ENCODE results near the gene CNN1. TPM values are rescaled to one million over a fixed set of nuclear protein-coding genes. Genes with fewer than 3 reads are reported as not detected.

Gene CNN1
- total and polyA plus RNA-seq, 2 of the 8 experiments (the other 6 are each of a cell fraction or from before 2014, with no cell fraction given), result 29.8 to 50.8 TPM

GRCh38 chr19:11556634-11557420 is 18.2 kb downstream of the CNN1 start:
- no peak overlapping the region for H2BK120ac ChIP-seq (replicated peaks; ENCODE audit: low read depth, low read length)
- TF ChIP-seq SIN3A (conservative IDR thresholded peaks at IDR 0.05 in 1 of 2, IDR thresholded peaks at IDR 0.05 in 1 of 2; ENCODE audit: low read depth in 1 of 2, low read length in 2 of 2), result no peak
- TF ChIP-seq MAX (IDR thresholded peaks at IDR 0.05), result no peak
- no peak for TF ChIP-seq CREB1 (IDR thresholded peaks at IDR 0.05)
- TF ChIP-seq ZNF274 (IDR thresholded peaks at IDR 0.05; ENCODE audit: borderline replicate concordance, extremely low read depth, low read length), result no peak
- TF ChIP-seq RNF2 (IDR thresholded peaks at IDR 0.05; ENCODE audit: borderline replicate concordance, low read depth, low read length, missing control alignments, poor library complexity, severe bottlenecking), result no peak
- TF ChIP-seq GTF2F1 (IDR thresholded peaks at IDR 0.05; ENCODE audit: borderline replicate concordance, low read depth, low read length), result no peak
- TF ChIP-seq ATF2 (IDR thresholded peaks at IDR 0.05; ENCODE audit: low read length), result no peak
- DNase-seq (ENCODE audit: low read depth in 1 of 2, low spot score in 2 of 2), result no peak
- H3K4ac ChIP-seq (replicated peaks; ENCODE audit: insufficient read length, low read depth, low read length), result no peak overlapping the region
- no peak overlapping the region for H2AFZ ChIP-seq (ENCODE audit: low read length)
- no peak overlapping the region for H2AK5ac ChIP-seq (ENCODE audit: low read depth, low read length)
- H2BK15ac ChIP-seq (ENCODE audit: low read length), result no peak overlapping the region
- peak overlapping the region in 1 of 4 experiments; percentile 42; a peak in 1 of 7 replicates for H3K9ac ChIP-seq (replicated peaks in 1 of 4; ENCODE audit: extremely low read depth in 1 of 4, low read depth in 3 of 4, low read length in 3 of 4)
- no peak overlapping the region for H4K91ac ChIP-seq (replicated peaks; ENCODE audit: insufficient read length, low read length)
- no peak overlapping the region for H3K27ac ChIP-seq (ENCODE audit: low read depth, low read length)
- H3K4me1 ChIP-seq (replicated peaks in 1 of 4; ENCODE audit: control insufficient read depth in 3 of 4, insufficient read depth in 4 of 4, low read length in 3 of 4), result peaks cover 0 to 6% (median 0%) of the 10 kb centered on the region in 4 experiments; a peak in 4 of 7 replicates
- no peak overlapping the region; a peak in 1 of 4 replicates for H3K4me2 ChIP-seq (ENCODE audit: insufficient read depth in 1 of 2, low read depth in 2 of 2, low read length in 2 of 2)
- no peaks in the 10 kb centered on the region for H3K27me3 ChIP-seq (replicated peaks in 1 of 4; ENCODE audit: control insufficient read depth in 3 of 4, extremely low read depth in 1 of 4, insufficient read depth in 3 of 4, low read length in 3 of 4)
- peaks cover 14% of the 10 kb centered on the region for H3K79me1 ChIP-seq (ENCODE audit: low read depth, low read length)
- no peak overlapping the region for H3K14ac ChIP-seq (ENCODE audit: insufficient read length)
- peaks cover 0 to 19% (median 12%) of the 10 kb centered on the region in 4 experiments; a peak in 5 of 8 replicates for H3K36me3 ChIP-seq (ENCODE audit: control insufficient read depth in 2 of 4, insufficient read depth in 4 of 4, low read length in 3 of 4)
- peaks cover 7% of the 10 kb centered on the region; the same call in 1 of the 2 replicates for H3K23me2 ChIP-seq (ENCODE audit: low read depth, low read length)
- H3K79me2 ChIP-seq (ENCODE audit: control insufficient read depth in 1 of 2, insufficient read depth in 2 of 2, low read length in 2 of 2), result peaks cover 4 to 33% of the 10 kb centered on the region in 2 experiments; a peak in 3 of 4 replicates
- WGBS, 2 experiments (ENCODE audit: extremely low coverage in 1 of 2, insufficient coverage in 1 of 2, insufficient read length in 1 of 2, insufficient replicate concordance in 2 of 2, low coverage in 1 of 2, low lambda C conversion rate in 2 of 2, missing lambda C conversion rate in 1 of 2), result 93% methylated on average over 4 of the region's 4 CpGs; no CpG with 5 or more reads in 1 of the 2 experiments
- H3K9me3 ChIP-seq (ENCODE audit: insufficient read depth in 2 of 2, low read depth in 1 of 2, low read length in 1 of 2), result no peaks in the 10 kb centered on the region
- H4K5ac ChIP-seq (ENCODE audit: insufficient read length, low read depth, low read length), result no peak overlapping the region
- ChIA-PET POLR2A (ENCODE audit: partially characterized antibody) (interaction anchor here (1.0 to 1.8 kb wide), 2 partner anchors 16 to 22 kb away, joined by 3 to 4 read pairs; no protein-coding TSS in a partner anchor), CTCF (ENCODE audit: partially characterized antibody) (interaction anchor here (0.9 to 2.3 kb wide), 3 partner anchors 13 to 115 kb away, joined by 3 to 8 read pairs (median 3); no protein-coding TSS in a partner anchor)
- no peak overlapping the region for H3K4me3 ChIP-seq (ENCODE audit: extremely low read depth in 1 of 4, insufficient read depth in 2 of 4, low read depth in 3 of 4, low read length in 4 of 4)
- no peak overlapping the region for H2BK20ac ChIP-seq (ENCODE audit: low read length)
- no peak overlapping the region for H3K18ac ChIP-seq (ENCODE audit: extremely low read depth, low read length)
- H2BK5ac ChIP-seq (ENCODE audit: low read depth, low read length), result no peak overlapping the region
- no peak overlapping the region for H2BK12ac ChIP-seq (ENCODE audit: low read depth, low read length)
- peaks cover 2 to 24% of the 10 kb centered on the region in 2 experiments for H4K20me1 ChIP-seq (replicated peaks in 1 of 2; ENCODE audit: control insufficient read depth in 1 of 2, insufficient read depth in 2 of 2, low read length in 2 of 2)
- H3K56ac ChIP-seq (replicated peaks; ENCODE audit: insufficient read length, low read depth, low read length), result no peak overlapping the region
- H4K8ac ChIP-seq (ENCODE audit: extremely low read depth, insufficient read depth, low read length), result no peak overlapping the region
- H3K23ac ChIP-seq (ENCODE audit: insufficient read length), result no peak overlapping the region
- FAIRE-seq, result no peak
